Endothelial cell of umbilical vein (primary cell): ENCODE data around the gene ATXN7L1. TPM values are rescaled to one million over a fixed set of nuclear protein-coding genes. Genes with fewer than 3 reads are reported as not detected.

ENCODE experiments used
- BruUV-seq: library from RNA; stranded (reverse); fragments of 400-500 nt; replicated peaks from 2 replicates; lab custom pipeline; 2021; lab: Mats Ljungman, UMichigan
- CTCF ChIA-PET: fragments of 300-600, 350-600 bp; sonication (Branson Sonifier 250); formaldehyde crosslinking; loops from one replicate; lab custom pipeline; 2021; ENCODE audit warnings: antibody characterized with exemption, inconsistent platforms; lab: Charles Lee
- POLR2A ChIA-PET: fragments of 300-600, 350-600 bp; sonication (Branson Sonifier 250); formaldehyde crosslinking; loops from one replicate; lab custom pipeline; 2021; ENCODE audit warnings: antibody characterized with exemption, inconsistent platforms; lab: Charles Lee
- DNase-seq: peaks from one replicate; pipeline ENCODE4 v3.0.0-alpha.2; 2011; ENCODE audit warnings: low read depth, low spot score
- FAIRE-seq: peaks from 2 replicates; lab custom pipeline; 2011; peaks lifted over from hg19 to GRCh38; lab: Jason Lieb, UNC
- H2AFZ ChIP-seq: 2 replicates; pipeline ENCODE4 v1.6.0; 2012; ENCODE audit warnings: low read depth, low read length, control low read depth, inconsistent platforms
- H3K27ac ChIP-seq: 2 replicates; pipeline ENCODE4 v1.5.1; 2011; ENCODE audit warnings: low read depth, mild to moderate bottlenecking, control low read depth, low read length, moderate library complexity; ENCODE audit not compliant: insufficient read depth
- H3K27me3 ChIP-seq, 2 experiments: 2 replicates each; pipeline versions ENCODE4 v1.6.0 to v1.6.1; 2011; ENCODE audit warnings: low read length in 2 of 2, mixed read lengths in 1 of 2; ENCODE audit not compliant: control insufficient read depth in 2 of 2, insufficient read depth in 2 of 2
- H3K36me3 ChIP-seq, 2 experiments: 2 replicates in 1 of 2; 3 replicates in 1 of 2; pipeline ENCODE4 v1.5.1; 2011; ENCODE audit warnings: low read length in 2 of 2, mild to moderate bottlenecking in 1 of 2, moderate library complexity in 1 of 2; ENCODE audit not compliant: control insufficient read depth in 2 of 2, insufficient read depth in 2 of 2; ENCODE audit errors: extremely low read depth in 1 of 2
- H3K4me1 ChIP-seq: 3 replicates; pipeline ENCODE4 v1.5.1; 2011; ENCODE audit warnings: mild to moderate bottlenecking, low read length; ENCODE audit not compliant: control insufficient read depth, insufficient read depth; ENCODE audit errors: extremely low read depth
- H3K4me2 ChIP-seq: 2 replicates; pipeline ENCODE4 v1.6.1; 2011; ENCODE audit warnings: low read length, control low read depth, mixed read lengths; ENCODE audit not compliant: insufficient read depth
- H3K4me3 ChIP-seq, 3 experiments: fragments of 200-600 bp in 1 of 3; sonication (generic), shearing (Covaris generic) in 1 of 3; replicated peaks in 1 of 3; 2 replicates each; pipeline ENCODE4 v1.5.1; 2011 to 2016; ENCODE audit warnings: control low read depth in 3 of 3, low read length in 3 of 3, mild to moderate bottlenecking in 2 of 3, inconsistent platforms in 1 of 3, low read depth in 1 of 3, moderate library complexity in 1 of 3; ENCODE audit not compliant: insufficient read depth in 1 of 3
- H3K79me2 ChIP-seq: 2 replicates; pipeline ENCODE4 v1.6.0; 2012; ENCODE audit warnings: low read length, inconsistent platforms; ENCODE audit not compliant: control insufficient read depth, insufficient read depth
- H3K9ac ChIP-seq: replicated peaks from 2 replicates; pipeline ENCODE3; 2011; ENCODE audit warnings: low read length, control low read depth; ENCODE audit not compliant: insufficient read depth; ENCODE audit errors: extremely low read depth
- H3K9me1 ChIP-seq: replicated peaks from 3 replicates; pipeline ENCODE4 v1.6.0; 2011; ENCODE audit warnings: mild to moderate bottlenecking, low read length; ENCODE audit not compliant: control insufficient read depth, insufficient read depth; ENCODE audit errors: extremely low read depth
- H3K9me3 ChIP-seq: replicated peaks from 2 replicates; pipeline ENCODE4 v1.5.1; 2012; ENCODE audit warnings: low read length, inconsistent platforms; ENCODE audit not compliant: control insufficient read depth, insufficient read depth
- H4K20me1 ChIP-seq: replicated peaks from 2 replicates; pipeline ENCODE3; 2011; ENCODE audit warnings: mild to moderate bottlenecking, low read length; ENCODE audit not compliant: control insufficient read depth, insufficient read depth; ENCODE audit errors: extremely low read depth
- CTCF ChIP-seq, 2 donors: IDR thresholded peaks; 1 replicate in 1 of 2; 2 replicates in 1 of 2; pipeline ENCODE4 v1.5.1; 2011; ENCODE audit warnings: low read length in 2 of 2, mild to moderate bottlenecking in 2 of 2, moderate library complexity in 2 of 2, control low read depth in 1 of 2, inconsistent platforms in 1 of 2, low read depth in 1 of 2; ENCODE audit not compliant: insufficient read depth in 1 of 2; ENCODE audit errors: extremely low read depth in 1 of 2
- EZH2 ChIP-seq: IDR thresholded peaks from 2 replicates; pipeline ENCODE4 v1.6.1; 2012; ENCODE audit warnings: borderline replicate concordance, low read depth, mild to moderate bottlenecking, moderate library complexity, low read length, inconsistent platforms; ENCODE audit not compliant: severe bottlenecking
- FOS ChIP-seq: IDR thresholded peaks from 2 replicates; pipeline ENCODE4 v1.6.1; 2011; ENCODE audit warnings: mild to moderate bottlenecking, low read length, moderate library complexity, borderline replicate concordance; ENCODE audit not compliant: insufficient read depth
- GATA2 ChIP-seq: IDR thresholded peaks from 2 replicates; pipeline ENCODE4 v1.7.0; 2011; ENCODE audit warnings: low read depth, mild to moderate bottlenecking, moderate library complexity, mixed read lengths, low read length; ENCODE audit not compliant: insufficient read length, insufficient read depth
- JUN ChIP-seq: IDR thresholded peaks from 2 replicates; pipeline ENCODE4 v1.6.1; 2011; ENCODE audit warnings: borderline replicate concordance, low read depth; ENCODE audit not compliant: insufficient read length, insufficient read depth
- MYC ChIP-seq: IDR thresholded peaks from one replicate; pipeline ENCODE4 v1.6.1; 2011; ENCODE audit warnings: mild to moderate bottlenecking, low read depth, low read length
- POLR2A ChIP-seq: IDR thresholded peaks from 2 replicates; pipeline ENCODE4 v1.6.1; 2012; ENCODE audit warnings: low read depth, mild to moderate bottlenecking, control low read depth, low read length
- POLR2AphosphoS5 ChIP-seq: IDR thresholded peaks from 2 replicates; pipeline ENCODE4 v1.6.1; 2012; ENCODE audit warnings: low read depth, mild to moderate bottlenecking, control low read depth, low read length, moderate library complexity; ENCODE audit not compliant: insufficient read depth
- dilution Hi-C: fragments of 300-500 bp; cut with MboI; formaldehyde crosslinking; loops from one replicate; pipeline ENCODE4 v1.15.0; 2019; ENCODE audit warnings: low sequenced_read_pairs; ENCODE audit not compliant: extremely low pct_ligation_motif_present
- intact Hi-C: fragments of 100-400 bp; cut with micrococcal nuclease; formaldehyde crosslinking; loops from one replicate; pipeline ENCODE4 v1.10.0; 2022
- polyA plus RNA-seq, 4 experiments: library from polyadenylated mRNA; depleted of rRNA in 3 of 4; stranded (reverse) in 3 of 4; unstranded in 1 of 4; fragments of >200 nt; gene quantifications; 2 replicates each; pipeline versions ENCODE4 v1.2.1 to v1.2.3, GENCODE V29; 2011 to 2012; ENCODE audit warnings: missing spikeins in 1 of 4
- total RNA-seq: library from RNA; stranded (reverse); gene quantifications from 2 replicates; pipeline ENCODE4 v1.2.3, GENCODE V29; 2021
- TF ChIP-seq, protein P1 (sequence below): IDR thresholded peaks from 2 replicates; pipeline ENCODE4 v1.6.1; 2011; ENCODE audit not compliant: insufficient read depth, insufficient read length

Gene ATXN7L1
- total and polyA plus RNA-seq, 2 donors (not counting 3 experiments of a cell fraction or from before 2014, with no cell fraction given): 4.6 to 15.6 TPM

DNA sequence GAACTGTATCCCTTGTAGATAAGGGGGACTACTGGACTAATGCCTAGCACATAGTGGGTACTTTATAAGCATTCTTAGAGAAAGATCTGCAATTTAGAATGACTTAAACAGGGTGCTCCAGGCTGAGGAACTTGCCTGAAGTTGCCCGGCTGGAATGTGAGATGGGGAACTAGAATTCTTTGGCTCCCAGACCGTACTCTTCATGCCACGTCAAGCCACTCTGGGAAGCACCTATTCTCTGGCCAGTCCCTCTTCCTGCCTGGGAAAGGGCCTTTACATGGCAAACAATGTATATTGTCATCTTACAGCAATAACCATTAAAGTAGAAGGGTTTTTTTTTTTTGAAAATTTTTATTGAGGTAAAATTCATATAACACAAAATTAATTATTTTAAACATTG, 34.5 kb downstream of the ATXN7L1 start:
- Histone ChIP-seq H3K4me1 (peaks cover 5% of the 10 kb centered on the region), H2AFZ (no peak overlapping the region), H3K4me3 (no peak overlapping the region), H3K9me1 (no peaks in the 10 kb centered on the region), H3K9ac (no peak overlapping the region), H3K36me3 (no peaks in the 10 kb centered on the region), H3K27me3 (no peaks in the 10 kb centered on the region), H3K79me2 (no peaks in the 10 kb centered on the region), H4K20me1 (no peaks in the 10 kb centered on the region), H3K9me3 (no peaks in the 10 kb centered on the region), H3K4me2 (no peak overlapping the region), H3K27ac (no peak overlapping the region)
- ChIA-PET POLR2A (no interaction called here), CTCF (no interaction called here)
- no peak for TF ChIP-seq MYC
- TF ChIP-seq POLR2A: no peak
- TF ChIP-seq CTCF (IDR thresholded peaks at IDR 0.05; ENCODE audit: extremely low read depth in 1 of 2, insufficient read depth in 1 of 2, low read depth in 1 of 2, low read length in 2 of 2): no peak
- TF ChIP-seq FOS: no peak
- TF ChIP-seq EZH2: no peak
- intact Hi-C loops (no loop called here), dilution Hi-C loops (no loop called here)
- no TSS peak for BruUV-seq
- DNase-seq (no peak), FAIRE-seq (no peak)

DNA sequence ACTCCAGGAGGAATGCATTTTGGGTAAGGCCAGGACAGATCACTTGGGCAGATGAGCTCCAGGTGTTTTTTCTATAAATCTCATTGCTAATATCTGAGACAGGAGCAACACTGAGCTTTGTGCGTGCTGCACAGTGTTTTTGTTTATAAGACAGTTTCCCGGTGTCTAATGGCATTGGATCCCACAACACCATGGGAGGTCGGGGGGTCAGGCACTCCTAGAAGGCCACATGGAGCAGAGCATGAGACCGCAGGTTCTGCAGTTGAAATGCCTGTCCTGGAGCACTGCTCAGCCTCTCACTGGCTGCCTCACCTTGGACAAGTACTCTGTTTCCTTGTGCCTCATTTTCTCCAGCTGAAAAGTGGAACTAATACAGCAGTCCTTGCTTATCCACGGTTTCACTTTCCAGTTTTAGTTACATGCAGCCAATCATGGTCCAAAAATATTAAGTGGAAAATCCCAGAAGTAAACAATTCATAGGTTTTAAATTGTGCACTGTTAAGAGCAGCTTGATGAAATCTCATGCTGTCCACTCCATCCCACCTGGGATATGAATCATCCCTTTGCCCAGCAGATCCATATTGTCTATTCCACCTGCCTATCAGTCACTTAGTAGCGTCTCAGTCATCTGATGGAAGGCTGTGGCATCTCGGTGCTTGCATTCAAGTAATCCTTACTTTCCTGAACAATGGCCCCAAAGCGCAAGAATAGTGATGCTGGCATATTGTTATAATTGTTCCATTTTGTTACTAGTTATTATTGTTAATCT, 35.2 kb downstream of the ATXN7L1 start:
- intact Hi-C loops (no loop called here), dilution Hi-C loops (no loop called here)
- H3K4me2 ChIP-seq: no peak overlapping the region
- no peak overlapping the region for H2AFZ ChIP-seq
- no peaks in the 10 kb centered on the region for H4K20me1 ChIP-seq
- no TSS peak for BruUV-seq
- DNase-seq (no peak), FAIRE-seq (no peak)
- H3K36me3 ChIP-seq: no peaks in the 10 kb centered on the region
- ChIA-PET CTCF (no interaction called here), POLR2A (no interaction called here)
- no peaks in the 10 kb centered on the region for H3K9me3 ChIP-seq
- H3K9me1 ChIP-seq: no peaks in the 10 kb centered on the region
- peaks cover 5% of the 10 kb centered on the region for H3K4me1 ChIP-seq
- TF ChIP-seq, protein P1, sequence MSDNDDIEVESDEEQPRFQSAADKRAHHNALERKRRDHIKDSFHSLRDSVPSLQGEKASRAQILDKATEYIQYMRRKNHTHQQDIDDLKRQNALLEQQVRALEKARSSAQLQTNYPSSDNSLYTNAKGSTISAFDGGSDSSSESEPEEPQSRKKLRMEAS: no peak
- TF ChIP-seq POLR2AphosphoS5 (no peak), EZH2 (no peak), POLR2A (no peak), MYC (no peak), GATA2 (no peak), CTCF (IDR thresholded peaks at IDR 0.05; ENCODE audit: extremely low read depth in 1 of 2, insufficient read depth in 1 of 2, low read depth in 1 of 2, low read length in 2 of 2) (no peak), FOS (no peak), JUN (no peak)
- H3K9ac ChIP-seq: no peak overlapping the region
- no peak overlapping the region for H3K4me3 ChIP-seq
- no peaks in the 10 kb centered on the region for H3K79me2 ChIP-seq
- no peak overlapping the region for H3K27ac ChIP-seq
- no peaks in the 10 kb centered on the region for H3K27me3 ChIP-seq
